Subcutaneous adipose tissue (tissue), 4 donors: ENCODE results near the gene ELL2. TPM values are rescaled to one million over a fixed set of nuclear protein-coding genes. Genes with fewer than 3 reads are reported as not detected.

ENCODE experiments used
- total RNA-seq, 4 donors: library from RNA; depleted of rRNA; stranded (reverse); fragments of >200 nt; gene quantifications; one replicate each; pipeline ENCODE4 v1.1.0, GENCODE V29; 2016
- TF ChIP-seq, protein P1 (sequence below): fragments of 450-650 bp; IDR thresholded peaks from one replicate; pipeline ENCODE4 v1.5.1; 2016; ENCODE audit warnings: low read depth, mild to moderate bottlenecking, control low read depth, antibody characterized with exemption, moderate library complexity

The ELL2 gene
- total RNA-seq, 4 donors from 2014 or later = 94.4 to 308 (median 208) TPM

DNA sequence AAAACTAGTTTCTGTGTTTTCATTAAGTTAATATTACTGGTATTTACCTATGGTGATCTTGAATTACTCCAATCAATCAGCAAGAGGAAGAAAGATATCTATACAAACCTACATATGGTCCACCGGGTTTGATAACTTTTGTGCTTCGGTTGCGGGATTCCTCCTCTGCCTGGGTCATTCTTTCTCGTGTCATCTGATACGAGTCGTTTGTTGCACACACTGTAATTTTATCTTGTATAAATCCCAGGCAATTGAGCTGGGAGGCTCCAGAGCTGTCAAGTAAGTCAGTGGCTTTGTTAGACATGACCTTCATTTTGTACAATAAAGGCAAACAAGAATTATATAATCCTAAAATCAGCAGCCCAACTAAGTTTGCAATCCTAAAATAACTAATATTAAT, 48.0 kb downstream of the ELL2 start:
- TF ChIP-seq, protein P1, sequence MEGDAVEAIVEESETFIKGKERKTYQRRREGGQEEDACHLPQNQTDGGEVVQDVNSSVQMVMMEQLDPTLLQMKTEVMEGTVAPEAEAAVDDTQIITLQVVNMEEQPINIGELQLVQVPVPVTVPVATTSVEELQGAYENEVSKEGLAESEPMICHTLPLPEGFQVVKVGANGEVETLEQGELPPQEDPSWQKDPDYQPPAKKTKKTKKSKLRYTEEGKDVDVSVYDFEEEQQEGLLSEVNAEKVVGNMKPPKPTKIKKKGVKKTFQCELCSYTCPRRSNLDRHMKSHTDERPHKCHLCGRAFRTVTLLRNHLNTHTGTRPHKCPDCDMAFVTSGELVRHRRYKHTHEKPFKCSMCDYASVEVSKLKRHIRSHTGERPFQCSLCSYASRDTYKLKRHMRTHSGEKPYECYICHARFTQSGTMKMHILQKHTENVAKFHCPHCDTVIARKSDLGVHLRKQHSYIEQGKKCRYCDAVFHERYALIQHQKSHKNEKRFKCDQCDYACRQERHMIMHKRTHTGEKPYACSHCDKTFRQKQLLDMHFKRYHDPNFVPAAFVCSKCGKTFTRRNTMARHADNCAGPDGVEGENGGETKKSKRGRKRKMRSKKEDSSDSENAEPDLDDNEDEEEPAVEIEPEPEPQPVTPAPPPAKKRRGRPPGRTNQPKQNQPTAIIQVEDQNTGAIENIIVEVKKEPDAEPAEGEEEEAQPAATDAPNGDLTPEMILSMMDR = no peak

DNA sequence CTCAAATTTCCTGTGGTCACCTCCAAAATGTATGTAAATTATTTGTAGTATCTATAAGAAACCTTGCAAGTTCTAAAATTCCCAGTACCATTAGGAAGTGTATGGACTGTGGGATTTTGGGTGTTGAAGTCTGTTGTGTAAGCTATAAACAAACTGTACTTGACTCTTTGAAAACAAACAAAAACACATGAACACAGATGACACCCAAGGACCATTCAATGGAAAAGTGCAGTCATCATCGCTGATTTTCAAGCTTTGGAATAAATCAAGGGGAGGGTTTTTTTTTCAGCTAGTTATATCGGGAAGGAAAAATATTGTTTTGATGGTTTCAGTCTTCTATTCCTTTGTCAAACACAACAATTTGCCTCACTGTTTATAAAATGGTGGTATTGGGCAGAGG, 49.6 kb downstream of the ELL2 start:
- TF ChIP-seq, protein P1 = no peak

DNA sequence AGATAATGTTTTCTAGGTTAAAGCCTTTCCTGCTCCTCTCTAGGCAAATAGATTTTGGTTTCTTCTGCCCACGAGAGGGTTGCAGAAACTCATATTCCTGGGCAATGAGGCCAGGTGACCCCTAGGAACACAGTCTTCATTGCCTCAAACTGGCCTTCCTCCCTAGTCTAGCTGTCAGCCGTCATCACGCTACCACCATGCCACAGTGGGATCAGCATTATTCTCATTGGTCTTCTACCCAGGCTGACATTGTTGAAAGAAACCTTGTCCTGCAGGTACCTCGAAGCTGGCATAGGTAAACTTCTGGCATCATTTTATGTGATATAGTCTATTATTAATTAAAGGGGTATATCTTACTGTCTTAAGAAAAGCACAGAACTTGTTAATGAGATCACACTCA, 51.1 kb downstream of the ELL2 start:
- TF ChIP-seq, protein P1 = no peak

DNA sequence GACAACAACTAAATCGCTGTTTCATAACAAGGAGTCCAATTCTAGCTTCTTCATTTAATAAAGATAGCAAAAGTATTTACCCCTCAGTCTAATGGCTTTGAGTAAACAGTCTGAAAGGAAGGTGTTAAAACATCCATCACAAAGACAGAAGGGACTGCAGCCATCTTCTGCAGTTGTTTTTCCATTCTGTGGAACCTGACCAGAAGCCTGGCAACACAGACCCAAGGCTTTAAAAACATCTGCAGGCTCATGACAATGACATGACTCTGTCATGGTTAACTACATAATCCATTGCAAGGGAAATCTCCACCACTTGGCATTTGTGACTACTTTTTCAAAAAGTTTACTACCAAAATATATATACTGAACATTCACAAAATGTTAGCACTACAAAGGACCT, 51.9 kb downstream of the ELL2 start:
- TF ChIP-seq, protein P1 = no peak

DNA sequence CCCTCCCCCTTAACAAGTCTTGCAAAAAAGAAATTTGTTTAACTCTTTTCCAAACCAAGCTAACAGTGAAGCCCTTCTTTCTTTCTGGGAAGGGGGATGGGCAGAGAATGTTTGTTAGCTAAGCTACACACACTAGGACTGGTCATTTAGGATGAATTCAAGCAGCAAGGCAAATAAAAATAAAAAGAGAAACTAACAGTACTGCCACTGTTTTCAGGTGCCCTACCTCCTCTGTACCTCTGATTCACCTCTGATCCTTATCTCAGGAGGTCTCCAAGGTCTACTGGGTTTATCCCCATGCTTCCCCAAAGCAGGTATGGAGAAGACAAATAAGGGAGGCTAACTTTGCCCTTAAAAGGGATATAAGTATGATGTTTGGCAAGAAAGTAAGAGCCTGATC, 52.9 kb downstream of the ELL2 start:
- TF ChIP-seq, protein P1 = no peak

DNA sequence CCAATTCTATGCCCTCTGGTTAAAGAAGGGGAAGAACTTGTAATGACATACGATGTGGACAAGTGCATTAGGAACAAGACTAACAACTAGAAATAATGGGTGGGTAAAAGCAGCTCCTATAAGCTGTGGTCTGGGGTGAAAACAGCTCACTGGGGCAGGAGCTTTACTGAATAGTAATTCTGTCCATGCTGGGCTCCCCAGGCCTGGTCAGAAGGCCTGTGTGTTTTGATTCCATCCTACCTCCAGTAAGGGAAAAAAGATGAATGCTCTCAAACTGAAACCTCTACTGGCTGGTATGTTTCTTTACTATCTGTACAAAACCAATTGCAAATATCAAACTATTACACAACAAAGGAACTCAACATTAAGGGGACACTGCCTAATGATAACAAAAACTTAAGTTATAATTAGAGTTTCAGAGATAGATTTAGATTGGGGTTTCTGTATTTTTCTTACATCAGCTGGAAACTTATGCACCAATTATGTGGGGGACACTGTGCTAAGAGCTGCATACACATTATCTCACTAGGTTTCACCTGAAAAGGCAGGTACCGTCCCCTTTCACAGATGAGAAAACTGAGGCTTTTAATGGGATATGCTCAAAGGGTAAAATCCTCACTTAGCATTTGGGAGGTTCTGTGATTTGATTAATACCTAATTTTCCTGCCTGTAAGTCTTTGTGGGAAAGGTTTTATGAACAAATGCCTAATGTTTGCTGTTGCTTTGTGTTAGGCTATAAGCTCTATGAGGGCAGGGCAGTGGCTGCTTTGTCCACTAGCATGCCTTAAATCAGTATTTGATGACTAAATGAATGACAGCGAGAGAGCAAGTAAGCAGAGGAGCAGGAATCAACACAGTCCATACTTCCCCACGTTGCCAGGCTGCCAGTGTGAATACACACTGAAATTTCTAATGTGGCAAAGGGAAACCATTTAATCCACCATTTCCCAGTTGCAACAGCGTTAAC, 53.6 kb downstream of the ELL2 start:
- TF ChIP-seq, protein P1 = no peak

DNA sequence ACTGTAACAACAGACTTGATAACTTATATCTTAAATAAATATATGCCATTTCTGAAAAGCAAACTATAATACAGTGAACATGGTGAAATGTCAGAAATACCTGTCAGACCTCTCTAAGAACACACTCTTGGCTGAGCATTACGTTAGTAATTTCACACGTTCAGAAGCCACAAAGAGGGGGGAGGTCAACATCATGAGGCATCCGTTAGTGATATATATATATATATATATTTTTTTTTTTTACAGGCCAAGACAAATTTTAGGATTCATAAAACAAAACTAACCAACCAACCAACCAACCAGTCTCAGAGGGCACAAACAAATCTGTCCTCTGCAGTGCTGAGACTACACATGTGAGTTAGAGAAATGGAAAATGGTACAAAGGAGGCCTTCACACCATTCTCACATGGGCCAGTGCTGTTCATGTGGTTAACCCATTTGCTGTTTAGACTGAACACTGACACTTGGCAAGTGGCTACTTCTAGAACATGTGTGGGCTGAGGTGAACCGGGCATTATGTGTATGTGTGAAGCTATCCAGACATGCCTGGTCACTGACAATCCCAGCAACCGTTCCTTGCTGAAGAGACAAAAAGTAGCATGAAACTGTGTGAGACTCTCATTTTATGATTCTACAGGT, 54.5 kb downstream of the ELL2 start:
- TF ChIP-seq, protein P1 = no peak
